ENCODE data around the gene MNAT1.

MNAT1 gene

GRCh38 chr14:60807247-60807646, 72.7 kb downstream of the MNAT1 start:
- TF ChIP-seq CTCF (IDR thresholded peaks at IDR 0.05; ENCODE audit: borderline replicate concordance, insufficient read depth, low read depth, low read length), result no peak
- H3K4me3 ChIP-seq (ENCODE audit: low read depth, low read length), result no peak overlapping the region

- no peak for TF ChIP-seq CTCF (IDR thresholded peaks at IDR 0.05; ENCODE audit: borderline replicate concordance, insufficient read depth, low read depth, low read length)
- no peak overlapping the region for H3K4me3 ChIP-seq (ENCODE audit: low read depth, low read length)
Measured at GRCh38 chr14:60807971-60808370, 73.4 kb downstream of the MNAT1 start.

GRCh38 chr14:60812987-60813386, 78.4 kb downstream of the MNAT1 start:
- H3K4me3 ChIP-seq (ENCODE audit: low read depth, low read length), result no peak overlapping the region
- no peak for TF ChIP-seq CTCF (IDR thresholded peaks at IDR 0.05; ENCODE audit: borderline replicate concordance, insufficient read depth, low read depth, low read length)

GRCh38 chr14:60815371-60815770, 80.8 kb downstream of the MNAT1 start:
- TF ChIP-seq CTCF (IDR thresholded peaks at IDR 0.05; ENCODE audit: borderline replicate concordance, insufficient read depth, low read depth, low read length), result no peak
- no peak overlapping the region for H3K4me3 ChIP-seq (ENCODE audit: low read depth, low read length)

GRCh38 chr14:60817113-60817512, 82.6 kb downstream of the MNAT1 start:
- no peak for TF ChIP-seq CTCF (IDR thresholded peaks at IDR 0.05; ENCODE audit: borderline replicate concordance, insufficient read depth, low read depth, low read length)
- no peak overlapping the region for H3K4me3 ChIP-seq (ENCODE audit: low read depth, low read length)

GRCh38 chr14:60819575-60819974, 85.0 kb downstream of the MNAT1 start:
- H3K4me3 ChIP-seq (ENCODE audit: low read depth, low read length), result no peak overlapping the region
- TF ChIP-seq CTCF (IDR thresholded peaks at IDR 0.05; ENCODE audit: borderline replicate concordance, insufficient read depth, low read depth, low read length), result no peak

GRCh38 chr14:60838601-60839000, 104.0 kb downstream of the MNAT1 start:
- H3K4me3 ChIP-seq (ENCODE audit: low read depth, low read length), result no peak overlapping the region
- no peak for TF ChIP-seq CTCF (IDR thresholded peaks at IDR 0.05; ENCODE audit: borderline replicate concordance, insufficient read depth, low read depth, low read length)
